ENCODE measurements around the gene IRAK3.

GRCh38 chr12:66251049-66251448, 62.0 kb downstream of the IRAK3 start:
- TF ChIP-seq CTCF (IDR thresholded peaks at IDR 0.05) = no peak
- no peak for TF ChIP-seq POLR2A (IDR thresholded peaks at IDR 0.05)
- TF ChIP-seq POLR2AphosphoS5 (IDR thresholded peaks at IDR 0.05) = no peak
- TF ChIP-seq EP300 (IDR thresholded peaks at IDR 0.05) = no peak
